Stimulated activated naive CD8-positive, alpha-beta T cell treated with anti-CD3 and anti-CD28 coated beads, Interleukin-15, amount 100 ng/mL, for 72 hours (primary cell): ENCODE results near the gene SYT5.
"Not testable (repeated sequence)": the region's sequence is repeated elsewhere in the genome, so short reads cannot be mapped to it uniquely, and the experiment has no call there.

Experiments used
- ATAC-seq: fragments of 150-1000 bp; cut with Tn5 transposase; 2 replicates; pipeline ENCODE4 v1.10.0; 2021; ENCODE audit warnings: mild to moderate bottlenecking, moderate library complexity
- DNase-seq, 2 donors: peaks; one replicate each; pipeline ENCODE4 v3.0.0; 2021 to 2022
- H3K27ac Mint-ChIP-seq, 2 donors: one replicate each; pipeline ENCODE4 v1.8.0; 2022; ENCODE audit warnings: mild to moderate bottlenecking in 2 of 2, mixed read lengths in 2 of 2, moderate library complexity in 2 of 2
- H3K27me3 Mint-ChIP-seq: one replicate; pipeline ENCODE4 v1.8.0; 2022; ENCODE audit warnings: mixed read lengths
- H3K4me1 Mint-ChIP-seq: one replicate; pipeline ENCODE4 v1.8.0; 2022; ENCODE audit warnings: mild to moderate bottlenecking, mixed read lengths
- H3K4me3 Mint-ChIP-seq, 2 donors: one replicate each; pipeline ENCODE4 v1.8.0; 2022; ENCODE audit warnings: mild to moderate bottlenecking in 2 of 2, mixed read lengths in 2 of 2, moderate library complexity in 1 of 2
- H3K9me3 Mint-ChIP-seq, 2 donors: one replicate each; pipeline ENCODE4 v1.8.0; 2022; ENCODE audit warnings: mixed read lengths in 2 of 2

The SYT5 gene

GRCh38 chr19:55186080-55186479 lies 6.0 kb upstream of the SYT5 start:
- DNase-seq = no peak
- Mint-ChIP-seq H3K27me3 (peaks cover 36% of the 10 kb centered on the region), H3K4me1 (peaks cover 13% of the 10 kb centered on the region), H3K27ac (no peak overlapping the region), H3K9me3 (no peaks in the 10 kb centered on the region), H3K4me3 (no peak overlapping the region)
- ATAC-seq = no peak

GRCh38 chr19:55181740-55182139 lies 1.7 kb upstream of the SYT5 start:
- no peak overlapping the region for H3K4me3 Mint-ChIP-seq
- peaks cover 70% of the 10 kb centered on the region for H3K27me3 Mint-ChIP-seq
- H3K4me1 Mint-ChIP-seq = peaks cover 26% of the 10 kb centered on the region

GRCh38 chr19:55178781-55179599 lies 1.1 kb downstream of the SYT5 start:
- Mint-ChIP-seq H3K4me3 (peak overlapping the region; percentile 71 to 87), H3K4me1 (peaks cover 39% of the 10 kb centered on the region), H3K9me3 (peaks cover 0 to 7% of the 10 kb centered on the region in 2 donors), H3K27ac (peak overlapping the region; percentile 76 to 93), H3K27me3 (peaks cover 86% of the 10 kb centered on the region)
- ATAC-seq = peak; percentile 90
- DNase-seq = peak; percentile 92 to 93

More at GRCh38 chr19:55181740-55182139, 1.7 kb upstream of the SYT5 start:
- DNase-seq (no peak), ATAC-seq (no peak)
- H3K27ac Mint-ChIP-seq = no peak overlapping the region
- no peaks in the 10 kb centered on the region for H3K9me3 Mint-ChIP-seq

GRCh38 chr19:55176076-55176475 lies 4.0 kb downstream of the SYT5 start:
- no peak for ATAC-seq
- Mint-ChIP-seq H3K9me3 (peaks cover 0 to 7% of the 10 kb centered on the region in 2 donors), H3K27ac (no peak overlapping the region), H3K4me1 (peaks cover 52% of the 10 kb centered on the region), H3K27me3 (peaks cover 100% of the 10 kb centered on the region), H3K4me3 (no peak overlapping the region)
- no peak for DNase-seq

- peaks cover 100% of the 10 kb centered on the region for H3K27me3 Mint-ChIP-seq
- no peak for DNase-seq
- peak overlapping the region in 1 of 2 donors; percentile 50 for H3K27ac Mint-ChIP-seq
- ATAC-seq = no peak
- H3K9me3 Mint-ChIP-seq = peaks cover 0 to 7% of the 10 kb centered on the region in 2 donors
- peaks cover 48% of the 10 kb centered on the region for H3K4me1 Mint-ChIP-seq
- H3K4me3 Mint-ChIP-seq = no peak overlapping the region
Measured at GRCh38 chr19:55175117-55175867, 4.8 kb downstream of the SYT5 start.

- ATAC-seq (no peak), DNase-seq (no peak)
- Mint-ChIP-seq H3K4me3 (peak overlapping the region; percentile 72 to 75), H3K9me3 (peaks cover 0 to 7% of the 10 kb centered on the region in 2 donors), H3K27me3 (peaks cover 99% of the 10 kb centered on the region), H3K4me1 (peaks cover 41% of the 10 kb centered on the region), H3K27ac (no peak overlapping the region)
Measured at GRCh38 chr19:55174425-55175116, 5.5 kb downstream of the SYT5 start.

GRCh38 chr19:55173714-55174409 lies 6.2 kb downstream of the SYT5 start:
- Mint-ChIP-seq H3K27me3 (peaks cover 99% of the 10 kb centered on the region), H3K4me1 (peaks cover 34% of the 10 kb centered on the region)

GRCh38 chr19:55173186-55173713 lies 6.8 kb downstream of the SYT5 start:
- DNase-seq (no peak), ATAC-seq (no peak)
- peaks cover 28% of the 10 kb centered on the region for H3K4me1 Mint-ChIP-seq
- H3K27ac Mint-ChIP-seq = no peak overlapping the region
- H3K9me3 Mint-ChIP-seq = peaks cover 0 to 7% of the 10 kb centered on the region in 2 donors
- peak overlapping the region; percentile 75 for H3K4me3 Mint-ChIP-seq
- H3K27me3 Mint-ChIP-seq = peaks cover 95% of the 10 kb centered on the region

More at GRCh38 chr19:55173714-55174409, 6.2 kb downstream of the SYT5 start:
- H3K27ac Mint-ChIP-seq = no peak overlapping the region
- H3K9me3 Mint-ChIP-seq = peaks cover 0 to 7% of the 10 kb centered on the region in 2 donors
- DNase-seq (peak; percentile 39 to 53), ATAC-seq (peak; percentile 76)
- peak overlapping the region; percentile 72 to 75 for H3K4me3 Mint-ChIP-seq

GRCh38 chr19:55172741-55173140 lies 7.3 kb downstream of the SYT5 start:
- Mint-ChIP-seq H3K4me3 (peak overlapping the region; percentile 75), H3K27ac (no peak overlapping the region), H3K9me3 (peaks cover 0 to 7% of the 10 kb centered on the region in 2 donors), H3K4me1 (peaks cover 26% of the 10 kb centered on the region), H3K27me3 (peaks cover 94% of the 10 kb centered on the region)
- no peak for DNase-seq
- no peak for ATAC-seq

GRCh38 chr19:55172318-55172717 lies 7.8 kb downstream of the SYT5 start:
- not testable (repeated sequence) for ATAC-seq, DNase-seq, H3K9me3 Mint-ChIP-seq, H3K27ac Mint-ChIP-seq
- peak overlapping the region; percentile 75 for H3K4me3 Mint-ChIP-seq
- peaks cover 94% of the 10 kb centered on the region for H3K27me3 Mint-ChIP-seq
- H3K4me1 Mint-ChIP-seq = peaks cover 27% of the 10 kb centered on the region

GRCh38 chr19:55171440-55171839 lies 8.6 kb downstream of the SYT5 start:
- ATAC-seq (no peak), DNase-seq (no peak)
- Mint-ChIP-seq H3K4me1 (peaks cover 36% of the 10 kb centered on the region), H3K9me3 (peaks cover 0 to 7% of the 10 kb centered on the region in 2 donors), H3K4me3 (no peak overlapping the region), H3K27ac (no peak overlapping the region), H3K27me3 (peaks cover 94% of the 10 kb centered on the region)

GRCh38 chr19:55169136-55169535 lies 11.0 kb downstream of the SYT5 start:
- H3K27ac Mint-ChIP-seq = no peak overlapping the region
- H3K4me3 Mint-ChIP-seq = no peak overlapping the region
- peaks cover 31% of the 10 kb centered on the region for H3K4me1 Mint-ChIP-seq
- H3K27me3 Mint-ChIP-seq = peaks cover 94% of the 10 kb centered on the region
- DNase-seq = no peak
- no peaks in the 10 kb centered on the region for H3K9me3 Mint-ChIP-seq
- ATAC-seq = no peak

- peak within 1 kb of the TSS in 1 of 2 donors; percentile 48 for H3K27ac Mint-ChIP-seq
- ATAC-seq = peak; percentile 93
- peaks cover 87% of the 10 kb centered on the region for H3K27me3 Mint-ChIP-seq
- no peaks in the 10 kb centered on the region for H3K9me3 Mint-ChIP-seq
- peaks cover 17% of the 10 kb centered on the region for H3K4me1 Mint-ChIP-seq
- peak; percentile 79 to 85 for DNase-seq
- H3K4me3 Mint-ChIP-seq = peak within 1 kb of the TSS; percentile 83 to 87
Measured at GRCh38 chr19:55166530-55167268, 13.4 kb downstream of the SYT5 start, which contains the start of gene DNAAF3. TSS of gene DNAAF3 (minus strand) at chr19:55166613. CDS start at chr19:55166413, 200 bp downstream.

GRCh38 chr19:55165952-55166529 lies 14.0 kb downstream of the SYT5 start:
- DNase-seq (peak; percentile 44 to 59), ATAC-seq (peak; percentile 79)
- Mint-ChIP-seq H3K27me3 (peaks cover 87% of the 10 kb centered on the region), H3K4me1 (peaks cover 17% of the 10 kb centered on the region), H3K9me3 (no peaks in the 10 kb centered on the region), H3K27ac (no peak overlapping the region), H3K4me3 (peak overlapping the region; percentile 83 to 87)
